ENCODE data around the gene DUSP10. TPM values are rescaled to one million over a fixed set of nuclear protein-coding genes. Genes with fewer than 3 reads are reported as not detected.

DUSP10 gene
- total RNA-seq, 3 donors from 2014 or later = 15.5 to 33.2 (median 28.2) TPM

GRCh38 chr1:221782970-221783369 lies 41.1 kb upstream of the DUSP10 start:
- TF ChIP-seq POLR2A (IDR thresholded peaks at IDR 0.05) (no peak), POLR2AphosphoS5 (IDR thresholded peaks at IDR 0.05) (no peak), CTCF (IDR thresholded peaks at IDR 0.05) (no peak)
- Histone ChIP-seq H3K27me3 (no peaks in the 10 kb centered on the region), H3K9me3 (no peaks in the 10 kb centered on the region), H3K36me3 (no peaks in the 10 kb centered on the region), H3K27ac (no peak overlapping the region), H3K4me3 (no peak overlapping the region), H3K4me1 (no peaks in the 10 kb centered on the region)
- DNase-seq (ENCODE audit: low spot score in 2 of 2) = no peak
- intact Hi-C loops (cut with DNase I; ENCODE audit: low total_unique reads) = no loop called here

GRCh38 chr1:221782477-221782876 lies 40.6 kb upstream of the DUSP10 start:
- H3K36me3 ChIP-seq = no peaks in the 10 kb centered on the region
- H3K4me1 ChIP-seq = no peaks in the 10 kb centered on the region
- no peak overlapping the region for H3K4me3 ChIP-seq
- no peak for TF ChIP-seq POLR2A (IDR thresholded peaks at IDR 0.05)
- no peak for TF ChIP-seq POLR2AphosphoS5 (IDR thresholded peaks at IDR 0.05)
- no peak for TF ChIP-seq CTCF (IDR thresholded peaks at IDR 0.05)
- H3K27me3 ChIP-seq = no peaks in the 10 kb centered on the region
- no peak overlapping the region for H3K27ac ChIP-seq
- intact Hi-C loops (cut with DNase I; ENCODE audit: low total_unique reads) = no loop called here
- DNase-seq (ENCODE audit: low spot score in 2 of 2) = no peak
- H3K9me3 ChIP-seq = no peaks in the 10 kb centered on the region

GRCh38 chr1:221781102-221781755 lies 39.3 kb upstream of the DUSP10 start:
- no peaks in the 10 kb centered on the region for H3K27me3 ChIP-seq
- H3K36me3 ChIP-seq = no peaks in the 10 kb centered on the region
- TF ChIP-seq POLR2A (IDR thresholded peaks at IDR 0.05) (no peak), POLR2AphosphoS5 (IDR thresholded peaks at IDR 0.05) (no peak), CTCF (IDR thresholded peaks at IDR 0.05) (no peak)
- H3K4me3 ChIP-seq = no peak overlapping the region
- no peaks in the 10 kb centered on the region for H3K9me3 ChIP-seq
- H3K4me1 ChIP-seq = no peaks in the 10 kb centered on the region
- DNase-seq (ENCODE audit: low spot score in 2 of 2) = no peak
- intact Hi-C loops (cut with DNase I; ENCODE audit: low total_unique reads) = no loop called here
- H3K27ac ChIP-seq = no peak overlapping the region

GRCh38 chr1:221780175-221780574 lies 38.3 kb upstream of the DUSP10 start:
- Histone ChIP-seq H3K27ac (no peak overlapping the region), H3K9me3 (no peaks in the 10 kb centered on the region), H3K4me3 (no peak overlapping the region), H3K36me3 (no peaks in the 10 kb centered on the region), H3K4me1 (no peaks in the 10 kb centered on the region), H3K27me3 (no peaks in the 10 kb centered on the region)
- no peak for DNase-seq (ENCODE audit: low spot score in 2 of 2)
- TF ChIP-seq CTCF (IDR thresholded peaks at IDR 0.05) = no peak
- no peak for TF ChIP-seq POLR2A (IDR thresholded peaks at IDR 0.05)
- no peak for TF ChIP-seq POLR2AphosphoS5 (IDR thresholded peaks at IDR 0.05)
- intact Hi-C loops (cut with DNase I; ENCODE audit: low total_unique reads) = no loop called here

- TF ChIP-seq CTCF (IDR thresholded peaks at IDR 0.05) (no peak), POLR2A (IDR thresholded peaks at IDR 0.05) (no peak), POLR2AphosphoS5 (IDR thresholded peaks at IDR 0.05) (no peak)
- no peak overlapping the region for H3K4me3 ChIP-seq
- H3K9me3 ChIP-seq = no peaks in the 10 kb centered on the region
- no peaks in the 10 kb centered on the region for H3K27me3 ChIP-seq
- no peak for DNase-seq (ENCODE audit: low spot score in 2 of 2)
- no peaks in the 10 kb centered on the region for H3K4me1 ChIP-seq
- H3K36me3 ChIP-seq = no peaks in the 10 kb centered on the region
- intact Hi-C loops (cut with DNase I; ENCODE audit: low total_unique reads) = no loop called here
- no peak overlapping the region for H3K27ac ChIP-seq
Observed at GRCh38 chr1:221779771-221780170, 37.9 kb upstream of the DUSP10 start.
